OCI-LY3 (cell line): ENCODE data around the gene POMT2.

Experiments
- EZH2phosphoT487 ChIP-seq: fragments of 200-600 bp; shearing (Covaris generic); IDR thresholded peaks from 2 replicates; pipeline ENCODE4 v1.6.1; 2018; ENCODE audit warnings: antibody characterized with exemption, mixed run types, low read depth
- TF ChIP-seq, protein P1 (sequence below): fragments of 200-600, 300-600 bp; sonication (generic); IDR thresholded peaks from 2 replicates; pipeline ENCODE4 v1.5.1; 2014; ENCODE audit warnings: antibody characterized with exemption, low read length, low read depth

DNA sequence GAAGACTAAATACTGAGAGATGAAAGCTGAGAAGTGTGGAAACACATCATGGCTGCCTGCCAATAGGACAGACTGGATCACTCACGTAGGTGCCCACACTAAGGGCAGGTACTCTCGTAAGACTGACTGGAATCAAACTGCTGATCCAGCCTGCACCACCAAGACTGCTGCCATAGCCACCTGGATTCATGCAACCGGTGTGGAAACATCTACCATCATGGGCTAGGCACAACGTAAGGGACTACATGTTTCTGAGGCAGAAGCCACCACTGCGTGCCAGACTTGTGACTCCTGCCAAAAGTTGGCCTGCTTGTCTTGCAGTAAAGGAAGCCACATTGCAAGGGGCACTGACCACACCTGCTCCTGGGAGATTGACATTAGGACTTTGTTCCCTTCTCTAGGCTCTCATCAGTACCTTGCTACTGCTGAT is 3.8 kb downstream of the POMT2 start:
- TF ChIP-seq, protein P1, sequence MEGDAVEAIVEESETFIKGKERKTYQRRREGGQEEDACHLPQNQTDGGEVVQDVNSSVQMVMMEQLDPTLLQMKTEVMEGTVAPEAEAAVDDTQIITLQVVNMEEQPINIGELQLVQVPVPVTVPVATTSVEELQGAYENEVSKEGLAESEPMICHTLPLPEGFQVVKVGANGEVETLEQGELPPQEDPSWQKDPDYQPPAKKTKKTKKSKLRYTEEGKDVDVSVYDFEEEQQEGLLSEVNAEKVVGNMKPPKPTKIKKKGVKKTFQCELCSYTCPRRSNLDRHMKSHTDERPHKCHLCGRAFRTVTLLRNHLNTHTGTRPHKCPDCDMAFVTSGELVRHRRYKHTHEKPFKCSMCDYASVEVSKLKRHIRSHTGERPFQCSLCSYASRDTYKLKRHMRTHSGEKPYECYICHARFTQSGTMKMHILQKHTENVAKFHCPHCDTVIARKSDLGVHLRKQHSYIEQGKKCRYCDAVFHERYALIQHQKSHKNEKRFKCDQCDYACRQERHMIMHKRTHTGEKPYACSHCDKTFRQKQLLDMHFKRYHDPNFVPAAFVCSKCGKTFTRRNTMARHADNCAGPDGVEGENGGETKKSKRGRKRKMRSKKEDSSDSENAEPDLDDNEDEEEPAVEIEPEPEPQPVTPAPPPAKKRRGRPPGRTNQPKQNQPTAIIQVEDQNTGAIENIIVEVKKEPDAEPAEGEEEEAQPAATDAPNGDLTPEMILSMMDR, result no peak
- no peak for TF ChIP-seq EZH2phosphoT487
